GM12878 (cell line): Measurements from ENCODE around the gene ABCA3. TPM values are rescaled to one million over a fixed set of nuclear protein-coding genes. Genes with fewer than 3 reads are reported as not detected.

Experiments
- ATAC-seq: fragments of 200-7000 bp; cut with Tn5 transposase; 3 replicates; pipeline ENCODE4 v1.9.1; 2020; ENCODE audit warnings: mild to moderate bottlenecking, moderate library complexity
- BruUV-seq: library from RNA; stranded (reverse); fragments of 400-500 nt; replicated peaks from 2 replicates; lab custom pipeline; 2021; lab: Mats Ljungman, UMichigan
- CTCF ChIA-PET: fragments of 300-600 bp; sonication (Branson Sonifier 250); formaldehyde crosslinking; extraction: SDS; loops from one replicate; lab custom pipeline; 2021; ENCODE audit warnings: inconsistent platforms; lab: Yijun Ruan, JAX
- POLR2A ChIA-PET: fragments of 350-600 bp; formaldehyde crosslinking; extraction: SDS; loops from one replicate; lab custom pipeline; 2021; ENCODE audit warnings: inconsistent platforms; lab: Charles Lee
- RAD21 ChIA-PET: fragments of 300-600 bp; sonication (Branson Sonifier 250); formaldehyde crosslinking; loops from one replicate; lab custom pipeline; 2023; ENCODE audit warnings: antibody characterized with exemption; ENCODE audit not compliant: unreplicated experiment; lab: Charles Lee
- SMC1A ChIA-PET: fragments of 300-600 bp; sonication (Branson Sonifier 250); formaldehyde crosslinking; loops from one replicate; lab custom pipeline; 2023; ENCODE audit not compliant: unreplicated experiment, uncharacterized antibody; lab: Charles Lee
- DNase-seq: peaks from one replicate; pipeline ENCODE4 v3.0.0-alpha.2; 2011; ENCODE audit warnings: low read depth, low spot score
- FAIRE-seq: peaks from 3 replicates; lab custom pipeline; 2011; peaks lifted over from hg19 to GRCh38; lab: Jason Lieb, UNC
- H2AFZ ChIP-seq: 2 replicates; pipeline ENCODE4 v1.6.0; 2011; ENCODE audit warnings: low read depth, low read length, control low read depth; ENCODE audit not compliant: control insufficient read depth
- H3K27ac ChIP-seq: 2 replicates; pipeline ENCODE4 v1.5.1; 2011; ENCODE audit warnings: control low read depth; ENCODE audit not compliant: control insufficient read depth, insufficient read depth
- H3K27me3 ChIP-seq, 2 experiments: replicated peaks in 1 of 2; 2 replicates each; pipeline versions ENCODE4 v1.6.0 to v1.6.1; 2011; ENCODE audit warnings: low read length in 1 of 2; ENCODE audit not compliant: control insufficient read depth in 2 of 2, insufficient read depth in 2 of 2
- H3K36me3 ChIP-seq, 2 experiments: 2 replicates each; pipeline ENCODE4 v1.5.1; 2011; ENCODE audit warnings: low read length in 1 of 2; ENCODE audit not compliant: control insufficient read depth in 2 of 2, insufficient read depth in 2 of 2
- H3K4me1 ChIP-seq: 2 replicates; pipeline ENCODE4 v1.6.1; 2011; ENCODE audit warnings: mild to moderate bottlenecking, low read length, moderate library complexity, mixed read lengths; ENCODE audit not compliant: control insufficient read depth, insufficient read depth
- H3K4me2 ChIP-seq: 2 replicates; pipeline ENCODE4 v1.6.0; 2011; ENCODE audit warnings: control low read depth; ENCODE audit not compliant: control insufficient read depth, insufficient read depth
- H3K4me3 ChIP-seq: fragments of 200-600 bp; sonication (generic); 2 replicates; pipeline ENCODE4 v1.5.1; 2016
- H3K79me2 ChIP-seq: 2 replicates; pipeline ENCODE4 v1.6.0; 2011; ENCODE audit warnings: low read length; ENCODE audit not compliant: control insufficient read depth, insufficient read depth
- H3K9ac ChIP-seq: 2 replicates; pipeline ENCODE4 v1.8.0; 2011; ENCODE audit warnings: low read length, control low read depth, mixed read lengths; ENCODE audit not compliant: control insufficient read depth, insufficient read depth
- H3K9me3 ChIP-seq: replicated peaks from 3 replicates; pipeline ENCODE4 v1.5.1; 2011; ENCODE audit warnings: mild to moderate bottlenecking, low read length; ENCODE audit not compliant: control insufficient read depth, insufficient read depth
- H4K20me1 ChIP-seq: 2 replicates; pipeline ENCODE4 v1.6.0; 2011; ENCODE audit not compliant: control insufficient read depth, insufficient read depth
- BCL3 ChIP-seq: IDR thresholded peaks from 2 replicates; pipeline ENCODE4 v1.6.1; 2011; ENCODE audit warnings: borderline replicate concordance, low read depth, mild to moderate bottlenecking, moderate library complexity, low read length; ENCODE audit not compliant: insufficient read depth, poor library complexity, severe bottlenecking
- IKZF1 ChIP-seq: fragments of 450-650 bp; conservative IDR thresholded peaks from 2 replicates; pipeline ENCODE4 v1.6.1; 2017; ENCODE audit warnings: antibody characterized with exemption, mild to moderate bottlenecking
- KAT2A ChIP-seq: conservative IDR thresholded peaks from 2 replicates; pipeline ENCODE4 v1.6.1; 2011; ENCODE audit warnings: low read depth, low read length; ENCODE audit not compliant: control insufficient read depth
- MEF2A ChIP-seq: IDR thresholded peaks from 2 replicates; pipeline ENCODE4 v1.6.1; 2011; ENCODE audit warnings: low read depth, mild to moderate bottlenecking, low read length, moderate library complexity; ENCODE audit not compliant: insufficient read depth
- NR2F1 ChIP-seq: fragments of 450-650 bp; conservative IDR thresholded peaks from 2 replicates; pipeline ENCODE4 v1.6.1; 2017; ENCODE audit warnings: mild to moderate bottlenecking
- PAX5 ChIP-seq: IDR thresholded peaks from 2 replicates; pipeline ENCODE4 v1.6.1; 2011; ENCODE audit warnings: low read depth, low read length, borderline replicate concordance
- POLR2A ChIP-seq: IDR thresholded peaks from 2 replicates; pipeline ENCODE4 v1.6.1; 2011; ENCODE audit warnings: low read depth, mild to moderate bottlenecking, low read length
- POLR2AphosphoS2 ChIP-seq: IDR thresholded peaks from 2 replicates; pipeline ENCODE4 v1.6.1; 2011; ENCODE audit warnings: low read depth, mild to moderate bottlenecking, low read length, improper control_type of control experiment, moderate library complexity
- RUNX3 ChIP-seq: IDR thresholded peaks from 2 replicates; pipeline ENCODE4 v1.6.1; 2012; ENCODE audit warnings: low read length, inconsistent platforms
- SMAD1 ChIP-seq: fragments of 450-650 bp; IDR thresholded peaks from 2 replicates; pipeline ENCODE4 v1.6.1; 2018; ENCODE audit warnings: mild to moderate bottlenecking, low read depth; ENCODE audit not compliant: partially characterized antibody
- SMAD5 ChIP-seq: IDR thresholded peaks from 2 replicates; pipeline ENCODE4 v1.6.1; 2016; ENCODE audit warnings: antibody characterized with exemption, low read depth
- WGBS: methylation state at CpG from one replicate; pipeline ENCODE4 v1.1.6; 2016; ENCODE audit warnings: low lambda C conversion rate; ENCODE audit not compliant: insufficient replicate concordance, insufficient coverage; ENCODE audit errors: missing lambda C conversion rate; 5-methylcytosine and 5-hydroxymethylcytosine counted together
- in situ Hi-C: fragments of 300-500 bp; cut with MboI; formaldehyde crosslinking; loops from 9 replicates; pipeline ENCODE4 v1.14.3; 2018; ENCODE audit warnings: mixed read lengths
- intact Hi-C: fragments of 100-400 bp; cut with micrococcal nuclease; formaldehyde crosslinking; loops from one replicate; pipeline ENCODE4 v1.14.2; 2022; ENCODE audit not compliant: unreplicated experiment
- polyA plus RNA-seq, 11 experiments: library from polyadenylated mRNA; depleted of rRNA in 4 of 11; unstranded in 6 of 11; stranded (reverse) in 5 of 11; fragments of >200 nt; fragmentation: Nextera tagmentation in 4 of 11; fragmentation: Illumina TruSeq in 1 of 11; extraction: Ambion mirVana in 4 of 11; extraction: Trizol in 1 of 11; gene quantifications; 1 replicate in 1 of 11; 2 replicates in 10 of 11; pipeline versions ENCODE4 v1.2.1 to v1.2.3, GENCODE V29; 2011 to 2016; ENCODE audit warnings: inconsistent platforms in 2 of 11, missing spikeins in 2 of 11, low read depth in 1 of 11
- total RNA-seq, 4 experiments: library from RNA; depleted of rRNA in 3 of 4; stranded (reverse); fragments of >200 nt in 3 of 4; fragmentation: Illumina TruSeq in 1 of 4; extraction: Trizol in 1 of 4; gene quantifications; 2 replicates each; pipeline versions ENCODE4 v1.2.1 to v1.2.3, GENCODE V29; 2013 to 2021
- TF ChIP-seq, protein P1 (sequence below): IDR thresholded peaks from 2 replicates; pipeline ENCODE4 v1.6.1; 2011; ENCODE audit warnings: mild to moderate bottlenecking, low read depth, low read length, moderate library complexity; ENCODE audit not compliant: insufficient replicate concordance

The ABCA3 gene
- total and polyA plus RNA-seq, 10 of the 15 experiments (the other 5 are each of a cell fraction or from before 2014, with no cell fraction given): 0.71 to 17.6 (median 6.7) TPM

- no peak for ATAC-seq
- Histone ChIP-seq H3K9ac (no peak overlapping the region), H3K4me3 (no peak overlapping the region), H3K9me3 (peaks cover 3% of the 10 kb centered on the region; the same call in 1 of the 3 replicates), H4K20me1 (no peaks in the 10 kb centered on the region), H3K27ac (no peak overlapping the region), H3K79me2 (no peaks in the 10 kb centered on the region), H3K4me2 (no peak overlapping the region), H2AFZ (no peak overlapping the region), H3K4me1 (no peaks in the 10 kb centered on the region), H3K27me3 (no peaks in the 10 kb centered on the region), H3K36me3 (no peaks in the 10 kb centered on the region)
- SMC1A ChIA-PET: interaction anchor here (1.0 to 2.4 kb wide), 4 partner anchors 9 to 31 kb away, joined by 4 to 7 read pairs (median 4); no protein-coding TSS in a partner anchor
- RAD21 ChIA-PET: no interaction called here
- in situ Hi-C loops: no loop called here
- intact Hi-C loops: no loop called here
- WGBS: 46% methylated on average over 3 of the region's 3 CpGs
- CTCF ChIA-PET: interaction anchor here (0.9 kb wide), 1 partner anchor 12 kb away, joined by 4 read pairs; no protein-coding TSS in a partner anchor
- POLR2A ChIA-PET: no interaction called here
- no TSS peak for BruUV-seq
- no peak for TF ChIP-seq BCL3
- TF ChIP-seq KAT2A: no peak
- TF ChIP-seq SMAD5: no peak
- no peak for TF ChIP-seq NR2F1
- no peak for TF ChIP-seq PAX5
- no peak for TF ChIP-seq RUNX3
- TF ChIP-seq POLR2A: no peak
- no peak for TF ChIP-seq IKZF1
- TF ChIP-seq MEF2A: no peak
- TF ChIP-seq SMAD1: no peak
- no peak for TF ChIP-seq POLR2AphosphoS2
- TF ChIP-seq, protein P1, sequence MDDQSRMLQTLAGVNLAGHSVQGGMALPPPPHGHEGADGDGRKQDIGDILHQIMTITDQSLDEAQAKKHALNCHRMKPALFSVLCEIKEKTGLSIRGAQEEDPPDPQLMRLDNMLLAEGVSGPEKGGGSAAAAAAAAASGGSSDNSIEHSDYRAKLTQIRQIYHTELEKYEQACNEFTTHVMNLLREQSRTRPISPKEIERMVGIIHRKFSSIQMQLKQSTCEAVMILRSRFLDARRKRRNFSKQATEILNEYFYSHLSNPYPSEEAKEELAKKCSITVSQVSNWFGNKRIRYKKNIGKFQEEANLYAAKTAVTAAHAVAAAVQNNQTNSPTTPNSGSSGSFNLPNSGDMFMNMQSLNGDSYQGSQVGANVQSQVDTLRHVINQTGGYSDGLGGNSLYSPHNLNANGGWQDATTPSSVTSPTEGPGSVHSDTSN: no peak
- FAIRE-seq: no peak
- DNase-seq: no peak
Observed at GRCh38 chr16:2385190-2385836, 44.8 kb upstream of the ABCA3 start.
